K562 (cell line): ENCODE results near the gene LRP3. TPM values are rescaled to one million over a fixed set of nuclear protein-coding genes. Genes with fewer than 3 reads are reported as not detected.

Experiments
- ATAC-seq: fragments of 200-7000 bp; cut with Tn5 transposase; 3 replicates; pipeline ENCODE4 v1.9.1; 2020; ENCODE audit warnings: moderate library complexity
- BruUV-seq: library from RNA; stranded (reverse); fragments of 400-500 nt; replicated peaks from 2 replicates; lab custom pipeline; 2021; lab: Mats Ljungman, UMichigan
- CTCF ChIA-PET: fragments of 300-600 bp; formaldehyde crosslinking; extraction: SDS; loops from one replicate; lab custom pipeline; 2021; ENCODE audit warnings: low intra/inter-chr PET ratio; lab: Yijun Ruan, JAX
- POLR2A ChIA-PET: fragments of 300-600, 350-650 bp; sonication (Branson Sonifier 250); formaldehyde crosslinking; extraction: SDS; loops from one replicate; lab custom pipeline; 2021; ENCODE audit warnings: antibody characterized with exemption, inconsistent platforms; lab: Yijun Ruan, JAX
- DNase-seq, 4 experiments: peaks; one replicate each; pipeline versions ENCODE4 v3.0.0 to v3.0.0-alpha.2; 2011 to 2018; ENCODE audit warnings: low spot score in 3 of 4, mixed read lengths in 3 of 4; ENCODE audit errors: extremely low read depth in 1 of 4
- FAIRE-seq: peaks from 2 replicates; lab custom pipeline; 2011; peaks lifted over from hg19 to GRCh38; lab: Jason Lieb, UNC
- H2AFZ ChIP-seq: 2 replicates; pipeline ENCODE4 v1.6.0; 2011; ENCODE audit warnings: low read depth, low read length, control low read depth, inconsistent platforms
- H3K27ac ChIP-seq: fragments of 200-600 bp; 3 replicates; pipeline ENCODE4 v1.8.0; 2011; ENCODE audit warnings: low read depth, mild to moderate bottlenecking, control low read depth, inconsistent platforms, low read length, moderate library complexity, mixed read lengths; ENCODE audit errors: extremely low read depth
- H3K27me3 ChIP-seq, 2 experiments: fragments of 300-600 bp in 1 of 2; 2 replicates in 1 of 2; 3 replicates in 1 of 2; pipeline versions ENCODE4 v1.6.0 to v1.8.0; 2011; ENCODE audit warnings: inconsistent platforms in 2 of 2, low read length in 2 of 2, mild to moderate bottlenecking in 1 of 2, mixed read lengths in 1 of 2, moderate library complexity in 1 of 2; ENCODE audit not compliant: control insufficient read depth in 2 of 2, insufficient read depth in 2 of 2
- H3K36me3 ChIP-seq: fragments of 300-600 bp; 3 replicates; pipeline ENCODE4 v1.8.0; 2011; ENCODE audit warnings: mild to moderate bottlenecking, low read length, inconsistent platforms; ENCODE audit not compliant: control insufficient read depth, insufficient read depth
- H3K4me1 ChIP-seq, 2 experiments: fragments of 200-600 bp in 1 of 2; replicated peaks in 1 of 2; 2 replicates in 1 of 2; 3 replicates in 1 of 2; pipeline versions ENCODE4 v1.5.1 to v1.8.0; 2011; ENCODE audit warnings: inconsistent platforms in 2 of 2, low read length in 2 of 2, mild to moderate bottlenecking in 1 of 2, mixed read lengths in 1 of 2, moderate library complexity in 1 of 2; ENCODE audit not compliant: control insufficient read depth in 2 of 2, insufficient read depth in 2 of 2
- H3K4me2 ChIP-seq: 2 replicates; pipeline ENCODE4 v1.6.1; 2011; ENCODE audit warnings: low read length, control low read depth, inconsistent platforms, mixed read lengths; ENCODE audit not compliant: insufficient read depth
- H3K4me3 ChIP-seq: fragments of 200-600 bp; sonication (generic), shearing (Covaris generic); 2 replicates; pipeline ENCODE4 v1.5.1; 2016; ENCODE audit warnings: control low read depth, inconsistent platforms
- H3K79me2 ChIP-seq: fragments of 200-600 bp; 3 replicates; pipeline ENCODE4 v1.8.0; 2011; ENCODE audit warnings: low read length, inconsistent platforms; ENCODE audit not compliant: control insufficient read depth, insufficient read depth
- H3K9ac ChIP-seq, 2 experiments: 2 replicates each; pipeline versions ENCODE4 v1.6.0 to v1.6.1; 2011; ENCODE audit warnings: low read depth in 2 of 2, low read length in 2 of 2, control low read depth in 1 of 2, inconsistent platforms in 1 of 2, mild to moderate bottlenecking in 1 of 2, mixed read lengths in 1 of 2; ENCODE audit not compliant: insufficient read depth in 1 of 2
- H3K9me1 ChIP-seq: one replicate; pipeline ENCODE4 v1.6.0; 2011; ENCODE audit warnings: inconsistent platforms, mild to moderate bottlenecking, low read length, moderate library complexity; ENCODE audit not compliant: control insufficient read depth, insufficient read depth
- H3K9me3 ChIP-seq: replicated peaks from 2 replicates; pipeline ENCODE4 v1.5.1; 2011; ENCODE audit warnings: low read depth, low read length, inconsistent platforms; ENCODE audit not compliant: control insufficient read depth, insufficient read depth
- H4K20me1 ChIP-seq: replicated peaks from 2 replicates; pipeline ENCODE4 v1.6.1; 2011; ENCODE audit warnings: low read length, inconsistent platforms, mixed read lengths; ENCODE audit not compliant: control insufficient read depth, insufficient read depth
- BCOR ChIP-seq: fragments of 450-650 bp; IDR thresholded peaks from 2 replicates; pipeline ENCODE4 v1.6.1; 2016
- CEBPB ChIP-seq: fragments of 450-650 bp; IDR thresholded peaks from 2 replicates; pipeline ENCODE4 v1.6.1; 2016; ENCODE audit warnings: missing genetic modification characterization, missing compliant biosample characterization
- ESRRB ChIP-seq: fragments of 250-450 bp; sonication (Bioruptor Pico); IDR thresholded peaks from 2 replicates; pipeline ENCODE4 v1.5.0; 2020; ENCODE audit warnings: mild to moderate bottlenecking, moderate library complexity, borderline replicate concordance
- RBM25 ChIP-seq: fragments of 200-400 bp; formaldehyde crosslinking; IDR thresholded peaks from 2 replicates; pipeline ENCODE4 v1.6.1; 2018; ENCODE audit warnings: low read length, low read depth, moderate library complexity; ENCODE audit not compliant: severe bottlenecking
- TCF7 ChIP-seq: sonication (generic); IDR thresholded peaks from 2 replicates; pipeline ENCODE4 v1.6.1; 2016; ENCODE audit warnings: antibody characterized with exemption, borderline replicate concordance
- ZKSCAN1 ChIP-seq: fragments of 150-350 bp; IDR thresholded peaks from 2 replicates; pipeline ENCODE4 v1.6.1; 2016; ENCODE audit warnings: low read depth, low read length
- WGBS: fragments of 100-300 bp; shearing (Covaris generic); methylation state at CpG from one replicate; pipeline ENCODE4 v1.1.6; 2016; ENCODE audit warnings: low coverage, mixed read lengths; ENCODE audit not compliant: insufficient coverage; ENCODE audit errors: missing lambda C conversion rate; 5-methylcytosine and 5-hydroxymethylcytosine counted together
- in situ Hi-C: fragments of 300-500 bp; cut with MboI; formaldehyde crosslinking; loops from 4 replicates; pipeline ENCODE4 v1.15.0; 2018; ENCODE audit warnings: inconsistent platforms, mixed read lengths
- intact Hi-C: fragments of 100-400 bp; cut with micrococcal nuclease; formaldehyde crosslinking; loops from 2 replicates; pipeline ENCODE4 v1.14.2; 2022
- polyA plus RNA-seq, 8 experiments: library from polyadenylated mRNA; depleted of rRNA in 4 of 8; stranded (reverse) in 5 of 8; unstranded in 3 of 8; fragments of >200 nt; fragmentation: Nextera tagmentation in 2 of 8; fragmentation: Illumina TruSeq in 1 of 8; extraction: Ambion mirVana in 2 of 8; extraction: Trizol in 1 of 8; gene quantifications; 2 replicates each; pipeline versions ENCODE4 v1.2.1 to v1.2.3, GENCODE V29; 2011 to 2014; ENCODE audit warnings: inconsistent platforms in 1 of 8, missing spikeins in 1 of 8
- total RNA-seq, 7 experiments: library from RNA; depleted of rRNA in 6 of 7; stranded (reverse); fragments of >200 nt in 6 of 7; fragmentation: Illumina TruSeq in 2 of 7; extraction: Trizol in 2 of 7; gene quantifications; 2 replicates each; pipeline versions ENCODE4 v1.2.1 to v1.2.3, GENCODE V29; 2011 to 2021; ENCODE audit warnings: low replicate concordance in 1 of 7

LRP3 gene
- total and polyA plus RNA-seq, 9 of the 15 experiments (the other 6 are each of a cell fraction or from before 2014, with no cell fraction given): 0.29 TPM; not detected in 8

GRCh38 chr19:33224694-33225457, 30.7 kb downstream of the LRP3 start:
- Histone ChIP-seq H2AFZ (no peak overlapping the region), H3K9me1 (no peaks in the 10 kb centered on the region), H3K4me2 (no peak overlapping the region), H4K20me1 (peaks cover 5% of the 10 kb centered on the region; the same call in 1 of the 2 replicates), H3K9me3 (no peaks in the 10 kb centered on the region; the same call in none of the 2 replicates), H3K27ac (no peak overlapping the region), H3K36me3 (no peaks in the 10 kb centered on the region), H3K27me3 (peaks cover 21 to 43% of the 10 kb centered on the region in 2 experiments), H3K9ac (no peak overlapping the region), H3K4me3 (no peak overlapping the region), H3K79me2 (no peaks in the 10 kb centered on the region), H3K4me1 (peaks cover 0 to 9% of the 10 kb centered on the region in 2 experiments; a peak in 2 of 5 replicates)
- 47% methylated on average over 17 of the region's 18 CpGs for WGBS
- ATAC-seq (no peak), FAIRE-seq (no peak), DNase-seq (no peak)
- ChIA-PET CTCF (interaction anchor here (0.7 kb wide), 1 partner anchor 176 kb away, joined by 3 read pairs; no protein-coding TSS in a partner anchor), POLR2A (no interaction called here)
- BruUV-seq: no TSS peak
- TF ChIP-seq CEBPB (tag): no peak
- TF ChIP-seq BCOR: 0 out of 2 replicates have a peak, but pooled peaks have one; percentile 12
- TF ChIP-seq ZKSCAN1: peak; percentile 73; the same call in 1 of the 2 replicates
- peak; percentile 17 for TF ChIP-seq RBM25
- in situ Hi-C loops (no loop called here), intact Hi-C loops (no loop called here)

GRCh38 chr19:33225458-33225926, 31.4 kb downstream of the LRP3 start, which contains the start of gene SLC7A10:
SLC7A10 (minus strand) TSS chr19:33225850; CDS start chr19:33225703, 147 bp downstream.
- no peaks in the 10 kb centered on the region; the same call in none of the 2 replicates for H3K9me3 ChIP-seq
- H3K4me3 ChIP-seq: no peak within 1 kb of the TSS
- BruUV-seq: no TSS peak
- no peaks in the 10 kb centered on the region for H4K20me1 ChIP-seq
- H3K27me3 ChIP-seq: peaks cover 15 to 37% of the 10 kb centered on the region in 2 experiments
- in situ Hi-C loops: no loop called here
- H3K4me1 ChIP-seq: peaks cover 0 to 5% of the 10 kb centered on the region in 2 experiments; a peak in 2 of 5 replicates
- DNase-seq (no peak), ATAC-seq (no peak), FAIRE-seq (no peak)
- WGBS: 34% methylated on average over 15 of the region's 62 CpGs
- ChIA-PET CTCF (interaction anchor here (0.7 kb wide), 1 partner anchor 175 kb away, joined by 3 read pairs; no protein-coding TSS in a partner anchor), POLR2A (no interaction called here)
- H2AFZ ChIP-seq: no peak within 1 kb of the TSS
- H3K79me2 ChIP-seq: no peaks in the 10 kb centered on the region
- H3K36me3 ChIP-seq: no peaks in the 10 kb centered on the region
- no peak within 1 kb of the TSS for H3K27ac ChIP-seq
- intact Hi-C loops: no loop called here
- TF ChIP-seq TCF7 (no peak), ESRRB (CRISPR knock-in tag) (no peak)
- H3K4me2 ChIP-seq: no peak within 1 kb of the TSS
- H3K9ac ChIP-seq: no peak within 1 kb of the TSS
- no peaks in the 10 kb centered on the region for H3K9me1 ChIP-seq
